Left lung (tissue), 10 donors: Measurements from ENCODE around the gene PPP1R3E. TPM values are rescaled to one million over a fixed set of nuclear protein-coding genes. Genes with fewer than 3 reads are reported as not detected.
"Not testable (repeated sequence)": the region's sequence is repeated elsewhere in the genome, so short reads cannot be mapped to it uniquely, and the experiment has no call there.

Source experiments
- ATAC-seq: fragments of 200-7000 bp; cut with Tn5 transposase; one replicate; pipeline ENCODE4 v1.9.1; 2020; ENCODE audit warnings: moderate library complexity
- DNase-seq, 4 donors: peaks; one replicate each; pipeline ENCODE4 v3.0.0-alpha.2; 2013 to 2020
- H3K27ac ChIP-seq, 2 donors: fragments of 200-600 bp; sonication (generic) in 1 of 2; one replicate each; pipeline versions ENCODE4 v1.5.0 to v1.8.0; 2020 to 2021
- H3K27me3 ChIP-seq, 2 donors: fragments of 200-600 bp; sonication (generic) in 1 of 2; one replicate each; pipeline versions ENCODE4 v1.5.0 to v1.8.0; 2020 to 2021
- H3K36me3 ChIP-seq, 2 donors: fragments of 200-600 bp; sonication (generic) in 1 of 2; one replicate each; pipeline versions ENCODE4 v1.5.0 to v1.8.0; 2020 to 2021
- H3K4me1 ChIP-seq, 2 donors: fragments of 200-600 bp; one replicate each; pipeline ENCODE4 v1.8.0; 2021
- H3K4me3 ChIP-seq, 2 donors: fragments of 200-600 bp; sonication (generic) in 1 of 2; one replicate each; pipeline versions ENCODE4 v1.5.0 to v1.8.0; 2020 to 2021; ENCODE audit warnings: mild to moderate bottlenecking in 1 of 2
- H3K9me3 ChIP-seq, 2 donors: fragments of 200-600 bp; sonication (generic) in 1 of 2; one replicate each; pipeline versions ENCODE4 v1.5.0 to v1.8.0; 2020 to 2021
- CTCF ChIP-seq, 2 donors: fragments of 200-600 bp; sonication (generic) in 1 of 2; IDR thresholded peaks; one replicate each; pipeline versions ENCODE4 v1.5.0 to v1.8.0; 2021; ENCODE audit warnings: antibody characterized with exemption in 2 of 2
- intact Hi-C, 2 donors: fragments of 100-400 bp; cut with DNase I; formaldehyde crosslinking; loops; one replicate each; pipeline versions ENCODE4 v1.11.2 to v1.14.2; 2022
- polyA plus RNA-seq, 6 donors: library from polyadenylated mRNA; unstranded; fragments of 120-200 nt; gene quantifications; one replicate each; pipeline ENCODE4 v1.2.1, GENCODE V29; 2013; ENCODE audit not compliant: insufficient read length in 6 of 6
- total RNA-seq, 2 donors: library from RNA; stranded (reverse); fragmentation: NEBNext Ultra II Directional; extraction: Animal tissue kit (Norgen Biotek cat#: 25700); gene quantifications; one replicate each; pipeline ENCODE4 v1.2.1, GENCODE V29; 2021
- donor health status: DM: no; HTN: yes; CAD: no.
- donor health status: DM: no; HTN: no; CAD: no.

The PPP1R3E gene
- total and polyA plus RNA-seq, 8 donors, result 11.3 to 24.5 (median 19.7) TPM

GRCh38 chr14:23285530-23286019, 17.1 kb downstream of the PPP1R3E start:
- no peak for TF ChIP-seq CTCF (IDR thresholded peaks at IDR 0.05)
- Histone ChIP-seq H3K27ac (peak overlapping the region; percentile 88 to 92), H3K27me3 (no peaks in the 10 kb centered on the region), H3K9me3 (no peaks in the 10 kb centered on the region), H3K36me3 (peaks cover 0 to 9% of the 10 kb centered on the region in 2 donors), H3K4me3 (peak overlapping the region; percentile 83 to 84), H3K4me1 (peaks cover 4 to 27% of the 10 kb centered on the region in 2 donors)
- intact Hi-C loops, result no loop called here
- no peak for DNase-seq
- ATAC-seq, result peak; percentile 34

GRCh38 chr14:23284654-23285529, 17.8 kb downstream of the PPP1R3E start:
- intact Hi-C loops, result no loop called here
- ATAC-seq (peak; percentile 15), DNase-seq (no peak)

GRCh38 chr14:23281247-23281646, 21.4 kb downstream of the PPP1R3E start:
- Histone ChIP-seq H3K4me3 (no peak overlapping the region), H3K27me3 (no peaks in the 10 kb centered on the region), H3K36me3 (peaks cover 0 to 18% of the 10 kb centered on the region in 2 donors), H3K9me3 (no peaks in the 10 kb centered on the region), H3K4me1 (peaks cover 4 to 17% of the 10 kb centered on the region in 2 donors), H3K27ac (no peak overlapping the region)
- no peak for DNase-seq
- no peak for ATAC-seq
- intact Hi-C loops, result no loop called here
- no peak for TF ChIP-seq CTCF (IDR thresholded peaks at IDR 0.05)

More at GRCh38 chr14:23284654-23285529, 17.8 kb downstream of the PPP1R3E start:
- Histone ChIP-seq H3K4me1 (peaks cover 4 to 27% of the 10 kb centered on the region in 2 donors), H3K27me3 (no peaks in the 10 kb centered on the region), H3K36me3 (peaks cover 0 to 9% of the 10 kb centered on the region in 2 donors), H3K4me3 (peak overlapping the region; percentile 83 to 84), H3K9me3 (no peaks in the 10 kb centered on the region), H3K27ac (peak overlapping the region; percentile 88 to 92)
- TF ChIP-seq CTCF (IDR thresholded peaks at IDR 0.05), result no peak

- H3K9me3 ChIP-seq, H3K27me3 ChIP-seq, H3K27ac ChIP-seq, intact Hi-C loops, H3K4me3 ChIP-seq, DNase-seq, H3K4me1 ChIP-seq, ATAC-seq: not testable (repeated sequence)
- peaks cover 0 to 31% of the 10 kb centered on the region in 2 donors for H3K36me3 ChIP-seq
Measured at GRCh38 chr14:23277928-23278327, 24.7 kb downstream of the PPP1R3E start.

- H3K4me1 ChIP-seq, result no peaks in the 10 kb centered on the region
- ATAC-seq (no peak), DNase-seq (no peak)
- no peak overlapping the region for H3K4me3 ChIP-seq
- TF ChIP-seq CTCF (IDR thresholded peaks at IDR 0.05), result no peak
- no peaks in the 10 kb centered on the region for H3K9me3 ChIP-seq
- intact Hi-C loops, result no loop called here
- H3K36me3 ChIP-seq, result peaks cover 0 to 27% of the 10 kb centered on the region in 2 donors
- no peaks in the 10 kb centered on the region for H3K27me3 ChIP-seq
- no peak overlapping the region for H3K27ac ChIP-seq
Measured at GRCh38 chr14:23277189-23277588, 25.5 kb downstream of the PPP1R3E start.
